ENCODE data around the gene RAB4B.
"Not testable (repeated sequence)": the region's sequence is repeated elsewhere in the genome, so short reads cannot be mapped to it uniquely, and the experiment has no call there.

The RAB4B gene

DNA sequence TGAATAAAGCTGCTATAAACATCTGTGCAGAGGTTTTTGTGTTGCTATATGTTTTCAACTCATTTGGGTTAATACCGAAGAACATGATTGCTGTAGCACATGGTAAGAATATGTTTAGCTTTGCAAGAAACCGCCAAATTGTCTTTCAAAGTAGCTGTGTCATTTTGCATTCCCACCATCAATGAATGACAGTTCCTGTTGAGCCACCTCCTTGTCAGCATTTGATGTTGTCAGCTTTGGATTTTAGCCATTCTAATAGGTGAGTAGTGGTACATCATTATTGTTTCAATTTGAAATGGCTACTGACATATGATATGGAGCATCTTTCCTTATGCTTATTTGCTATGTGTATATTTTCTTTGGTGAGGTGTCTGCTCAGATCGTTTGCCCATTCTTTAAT, 64.0 kb downstream of the RAB4B start:
- not testable (repeated sequence) for H2AFZ ChIP-seq (ENCODE audit: low read length); H3K9ac ChIP-seq (ENCODE audit: low read depth, low read length, poor library complexity, severe bottlenecking); H3K27me3 ChIP-seq (ENCODE audit: insufficient read depth, low read length, poor library complexity, severe bottlenecking); H3F3A ChIP-seq (ENCODE audit: low read depth); H3K9me3 ChIP-seq (ENCODE audit: insufficient read depth, low read depth, low read length); H3K36me3 ChIP-seq (ENCODE audit: insufficient read depth, low read length); H3K9me2 ChIP-seq (replicated peaks; ENCODE audit: low read depth, low read length); H3K79me2 ChIP-seq (ENCODE audit: insufficient read depth, low read length); H3K4me1 ChIP-seq (ENCODE audit: insufficient read depth, low read length, poor library complexity, severe bottlenecking); H4K20me1 ChIP-seq (ENCODE audit: insufficient read depth, low read length, poor library complexity, severe bottlenecking); H3K4me2 ChIP-seq (ENCODE audit: low read depth, low read length, poor library complexity, severe bottlenecking); H3K4me3 ChIP-seq (ENCODE audit: low read length, poor library complexity, severe bottlenecking)

DNA sequence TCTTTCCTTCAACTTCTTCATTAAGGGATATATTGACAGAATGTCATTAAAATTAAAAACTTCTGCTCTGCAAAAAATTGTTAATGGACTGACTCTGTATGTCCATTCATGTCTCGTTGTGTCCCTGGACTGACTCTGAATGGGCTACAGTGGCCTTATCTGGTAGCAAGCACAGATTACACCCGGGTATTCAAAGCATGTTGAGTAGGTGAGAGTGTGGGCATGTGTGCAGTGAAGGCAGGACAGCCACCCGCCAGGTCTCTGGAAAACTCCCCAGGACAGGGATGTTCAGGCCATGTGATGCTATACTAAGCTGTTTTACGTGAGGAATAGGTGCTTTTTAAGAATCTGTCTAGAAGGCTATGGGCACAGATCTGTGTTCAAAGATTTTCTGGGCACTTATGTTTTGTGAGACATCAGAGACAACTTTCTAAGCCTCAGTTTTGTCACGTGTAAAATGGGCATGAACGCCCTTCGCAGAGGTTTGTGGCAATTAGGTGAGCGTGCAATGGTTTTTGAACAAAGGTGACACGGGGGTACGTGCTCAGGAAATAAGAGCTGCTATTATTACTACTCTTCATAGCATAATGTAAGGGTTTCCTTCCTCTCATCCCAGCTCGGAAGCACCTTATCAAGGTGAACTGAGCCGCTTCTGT, 65.1 kb downstream of the RAB4B start:
- not testable (repeated sequence) for H3K79me2 ChIP-seq (ENCODE audit: insufficient read depth, low read length); H4K20me1 ChIP-seq (ENCODE audit: insufficient read depth, low read length, poor library complexity, severe bottlenecking); H3K4me1 ChIP-seq (ENCODE audit: insufficient read depth, low read length, poor library complexity, severe bottlenecking); H3F3A ChIP-seq (ENCODE audit: low read depth); H2AFZ ChIP-seq (ENCODE audit: low read length); H3K9ac ChIP-seq (ENCODE audit: low read depth, low read length, poor library complexity, severe bottlenecking); H3K36me3 ChIP-seq (ENCODE audit: insufficient read depth, low read length); H3K4me3 ChIP-seq (ENCODE audit: low read length, poor library complexity, severe bottlenecking); H3K9me3 ChIP-seq (ENCODE audit: insufficient read depth, low read depth, low read length); H3K27me3 ChIP-seq (ENCODE audit: insufficient read depth, low read length, poor library complexity, severe bottlenecking); H3K9me2 ChIP-seq (replicated peaks; ENCODE audit: low read depth, low read length)
- H3K4me2 ChIP-seq (ENCODE audit: low read depth, low read length, poor library complexity, severe bottlenecking), result peak overlapping the region; percentile 12

DNA sequence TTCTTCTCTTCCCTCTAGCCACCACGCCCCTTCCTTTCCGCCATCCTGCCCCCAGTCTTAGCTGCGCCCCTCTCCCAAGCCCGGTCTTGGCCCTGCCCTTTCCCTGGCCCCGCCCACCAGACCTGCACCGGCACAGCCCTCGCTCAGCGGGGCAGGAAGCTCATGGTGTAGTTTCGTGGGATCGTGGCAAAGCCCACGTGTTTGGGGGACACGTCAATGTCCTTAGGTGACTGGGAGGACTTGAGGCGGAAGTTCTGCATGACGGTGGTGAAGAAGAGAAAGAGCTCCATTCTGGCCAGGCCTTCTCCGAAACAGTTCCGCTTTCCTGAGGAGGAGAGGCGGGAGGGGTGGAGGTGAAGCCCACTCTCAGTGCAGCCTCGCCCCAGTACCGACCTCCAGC, 65.6 kb downstream of the RAB4B start:
- H2AFZ ChIP-seq (ENCODE audit: low read length); H3K9me3 ChIP-seq (ENCODE audit: insufficient read depth, low read depth, low read length); H3K36me3 ChIP-seq (ENCODE audit: insufficient read depth, low read length); H3K79me2 ChIP-seq (ENCODE audit: insufficient read depth, low read length); H3K4me1 ChIP-seq (ENCODE audit: insufficient read depth, low read length, poor library complexity, severe bottlenecking); H3K9me2 ChIP-seq (replicated peaks; ENCODE audit: low read depth, low read length); H3F3A ChIP-seq (ENCODE audit: low read depth); H3K27me3 ChIP-seq (ENCODE audit: insufficient read depth, low read length, poor library complexity, severe bottlenecking); H3K4me3 ChIP-seq (ENCODE audit: low read length, poor library complexity, severe bottlenecking); H3K9ac ChIP-seq (ENCODE audit: low read depth, low read length, poor library complexity, severe bottlenecking); H4K20me1 ChIP-seq (ENCODE audit: insufficient read depth, low read length, poor library complexity, severe bottlenecking): not testable (repeated sequence)
- peak overlapping the region; percentile 12 for H3K4me2 ChIP-seq (ENCODE audit: low read depth, low read length, poor library complexity, severe bottlenecking)

Measured in Loucy (cell line).